ENCODE measurements around the gene ERN1. TPM values are rescaled to one million over a fixed set of nuclear protein-coding genes. Genes with fewer than 3 reads are reported as not detected.
"Not testable (repeated sequence)": the region's sequence is repeated elsewhere in the genome, so short reads cannot be mapped to it uniquely, and the experiment has no call there.

ERN1 gene
- total RNA-seq, 2 experiments from 2014 or later: 21.9 to 22.0 TPM

- CTCF ChIA-PET: interaction anchor here (0.7 to 8.3 kb wide), 13 partner anchors 10 to 226 kb away, joined by 3 to 372 read pairs (median 6); partner anchors contain the start of gene GH1
- intact Hi-C loops (cut with micrococcal nuclease): loop anchor here (1.0 to 5.0 kb wide), 8 partner anchors 15 to 358 kb away; partner anchors contain the start of genes CCDC47, DDX42 and SMARCD2
- Mint-ChIP-seq H3K36me3 (ENCODE audit: low read depth) (peaks cover 1% of the 10 kb centered on the region), H3K4me1 (ENCODE audit: low read depth) (peaks cover 47% of the 10 kb centered on the region), H3K27me3 (ENCODE audit: low read depth) (no peaks in the 10 kb centered on the region), H3K27ac (peak overlapping the region; percentile 92), H3K4me3 (peak overlapping the region; percentile 72), H3K9me3 (no peaks in the 10 kb centered on the region)
- peak; percentile 84 for DNase-seq
Observed at GRCh38 chr17:64130559-64131001, 636 bp upstream of the ERN1 start.

- CTCF ChIA-PET: interaction anchor here (1.0 to 8.3 kb wide), 3 partner anchors 65 to 101 kb away, joined by 4 to 372 read pairs (median 189); no protein-coding TSS in a partner anchor
- no peak for DNase-seq
- Mint-ChIP-seq H3K4me3 (peak overlapping the region; percentile 90), H3K27ac (no peak overlapping the region), H3K36me3 (ENCODE audit: low read depth) (peaks cover 5% of the 10 kb centered on the region), H3K4me1 (ENCODE audit: low read depth) (peaks cover 53% of the 10 kb centered on the region), H3K9me3 (no peaks in the 10 kb centered on the region), H3K27me3 (ENCODE audit: low read depth) (no peaks in the 10 kb centered on the region)
- intact Hi-C loops (cut with micrococcal nuclease): no loop called here
Observed at GRCh38 chr17:64129515-64129764, 504 bp downstream of the ERN1 start.

DNA sequence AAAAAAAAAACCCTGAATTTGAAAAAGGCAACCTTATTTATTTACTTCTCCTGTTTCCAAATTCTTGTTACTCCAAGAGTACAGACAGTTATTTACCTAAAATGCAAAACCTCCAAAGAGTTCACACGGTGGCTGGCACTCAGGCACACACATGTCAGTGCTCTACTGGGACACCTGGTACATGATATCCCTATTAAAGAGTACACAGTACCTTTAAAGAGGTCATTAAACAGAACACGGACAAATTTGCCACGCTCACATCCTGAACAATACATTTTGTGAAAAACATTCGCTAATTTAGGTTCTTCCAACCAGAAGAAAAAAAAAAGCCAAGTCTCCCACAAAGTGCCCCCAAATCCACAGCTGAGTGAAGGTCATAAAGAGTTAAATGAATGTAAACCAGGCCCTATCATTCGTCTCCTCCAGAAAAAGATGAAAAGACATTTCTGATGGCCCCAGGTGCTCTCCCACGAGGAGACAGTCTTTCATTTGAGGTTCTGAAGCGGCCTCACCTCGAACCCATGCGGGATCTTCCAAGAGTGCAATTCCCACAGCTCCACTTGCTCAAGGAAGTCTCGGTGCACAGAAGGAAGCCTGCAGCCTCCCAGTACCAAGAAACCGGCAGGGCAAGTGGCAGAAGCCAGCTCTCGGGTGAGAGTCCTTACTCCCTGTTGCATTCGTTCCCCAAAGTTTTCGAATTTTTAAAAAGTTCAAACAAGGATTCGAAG is 993 bp downstream of the ERN1 start:
- no peaks in the 10 kb centered on the region for H3K27me3 Mint-ChIP-seq (ENCODE audit: low read depth)
- intact Hi-C loops (cut with micrococcal nuclease): no loop called here

GRCh38 chr17:64126918-64127317 is 3.0 kb downstream of the ERN1 start:
- DNase-seq: no peak
- intact Hi-C loops (cut with micrococcal nuclease): no loop called here
- no peak overlapping the region for H3K27ac Mint-ChIP-seq
- H3K36me3 Mint-ChIP-seq (ENCODE audit: low read depth): peaks cover 8% of the 10 kb centered on the region
- H3K27me3 Mint-ChIP-seq (ENCODE audit: low read depth): no peaks in the 10 kb centered on the region
- no peaks in the 10 kb centered on the region for H3K9me3 Mint-ChIP-seq
- H3K4me3 Mint-ChIP-seq: no peak overlapping the region
- H3K4me1 Mint-ChIP-seq (ENCODE audit: low read depth): peaks cover 60% of the 10 kb centered on the region
- CTCF ChIA-PET: interaction anchor here (2.0 kb wide), 1 partner anchor 63 kb away, joined by 5 read pairs; no protein-coding TSS in a partner anchor

More for the DNA sequence above, 993 bp downstream of the ERN1 start:
- peak overlapping the region; percentile 73 for H3K27ac Mint-ChIP-seq
- CTCF ChIA-PET: interaction anchor here (1.0 to 8.3 kb wide), 3 partner anchors 65 to 100 kb away, joined by 4 to 372 read pairs (median 189); no protein-coding TSS in a partner anchor
- no peaks in the 10 kb centered on the region for H3K9me3 Mint-ChIP-seq
- peaks cover 7% of the 10 kb centered on the region for H3K36me3 Mint-ChIP-seq (ENCODE audit: low read depth)
- peaks cover 55% of the 10 kb centered on the region for H3K4me1 Mint-ChIP-seq (ENCODE audit: low read depth)
- H3K4me3 Mint-ChIP-seq: peak overlapping the region; percentile 90
- DNase-seq: peak; percentile 31

- Mint-ChIP-seq H3K4me1 (ENCODE audit: low read depth) (peaks cover 60% of the 10 kb centered on the region), H3K36me3 (ENCODE audit: low read depth) (peaks cover 8% of the 10 kb centered on the region), H3K27ac (no peak overlapping the region), H3K9me3 (no peaks in the 10 kb centered on the region), H3K4me3 (no peak overlapping the region), H3K27me3 (ENCODE audit: low read depth) (no peaks in the 10 kb centered on the region)
- CTCF ChIA-PET: interaction anchor here (0.5 to 2.0 kb wide), 4 partner anchors 12 to 101 kb away, joined by 3 to 5 read pairs (median 4); no protein-coding TSS in a partner anchor
- no peak for DNase-seq
- intact Hi-C loops (cut with micrococcal nuclease): no loop called here
Observed at GRCh38 chr17:64125937-64126336, 4.0 kb downstream of the ERN1 start.

DNA sequence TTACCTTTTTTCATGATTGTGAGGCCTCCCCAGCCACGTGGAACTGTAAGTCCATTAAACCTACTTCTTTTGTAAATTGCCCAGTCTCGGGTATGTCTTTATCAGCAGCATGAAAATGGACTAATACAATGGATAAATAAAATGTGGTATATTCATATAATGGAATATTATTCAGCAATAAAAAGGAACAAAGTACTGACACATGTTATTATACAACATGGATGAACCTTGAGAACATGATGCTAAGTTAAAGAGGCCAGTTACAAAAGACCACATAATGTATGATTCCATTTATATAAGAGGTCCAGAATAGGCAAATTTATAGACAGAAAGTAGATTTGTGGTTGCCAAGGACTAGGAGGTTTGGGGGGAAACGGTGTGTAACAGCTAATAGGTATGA is 5.3 kb downstream of the ERN1 start:
- H3K9me3 Mint-ChIP-seq: no peaks in the 10 kb centered on the region
- H3K27ac Mint-ChIP-seq: no peak overlapping the region
- DNase-seq: no peak
- intact Hi-C loops (cut with micrococcal nuclease): no loop called here
- H3K4me1 Mint-ChIP-seq (ENCODE audit: low read depth): peaks cover 69% of the 10 kb centered on the region
- peaks cover 8% of the 10 kb centered on the region for H3K36me3 Mint-ChIP-seq (ENCODE audit: low read depth)
- H3K27me3 Mint-ChIP-seq (ENCODE audit: low read depth): no peaks in the 10 kb centered on the region
- CTCF ChIA-PET: interaction anchor here (1.8 to 1.9 kb wide), 2 partner anchors 96 to 99 kb away, joined by 5 to 7 read pairs; no protein-coding TSS in a partner anchor
- H3K4me3 Mint-ChIP-seq: no peak overlapping the region

DNA sequence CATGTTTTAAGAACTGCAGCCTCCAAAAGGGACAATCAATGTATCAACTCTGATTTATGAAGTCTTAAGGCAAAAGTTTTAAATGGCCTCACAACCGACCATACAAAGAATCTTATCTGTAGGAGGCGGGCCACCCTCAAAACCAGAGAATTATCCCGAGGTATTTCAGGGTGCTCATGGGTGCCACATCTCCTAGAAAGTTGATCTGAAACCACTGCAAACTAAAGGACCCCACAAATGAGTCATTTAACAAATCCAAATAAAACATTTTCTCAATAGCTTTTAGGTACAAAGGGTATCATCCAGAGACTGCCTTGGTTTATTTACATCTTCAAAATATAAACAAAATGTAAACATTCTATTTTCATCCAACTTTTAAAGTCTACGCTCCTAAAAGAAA is 6.8 kb downstream of the ERN1 start:
- CTCF ChIA-PET: interaction anchor here (2.1 kb wide), 1 partner anchor 97 kb away, joined by 8 read pairs; no protein-coding TSS in a partner anchor
- peaks cover 8% of the 10 kb centered on the region for H3K36me3 Mint-ChIP-seq (ENCODE audit: low read depth)
- H3K27ac Mint-ChIP-seq: no peak overlapping the region

DNA sequence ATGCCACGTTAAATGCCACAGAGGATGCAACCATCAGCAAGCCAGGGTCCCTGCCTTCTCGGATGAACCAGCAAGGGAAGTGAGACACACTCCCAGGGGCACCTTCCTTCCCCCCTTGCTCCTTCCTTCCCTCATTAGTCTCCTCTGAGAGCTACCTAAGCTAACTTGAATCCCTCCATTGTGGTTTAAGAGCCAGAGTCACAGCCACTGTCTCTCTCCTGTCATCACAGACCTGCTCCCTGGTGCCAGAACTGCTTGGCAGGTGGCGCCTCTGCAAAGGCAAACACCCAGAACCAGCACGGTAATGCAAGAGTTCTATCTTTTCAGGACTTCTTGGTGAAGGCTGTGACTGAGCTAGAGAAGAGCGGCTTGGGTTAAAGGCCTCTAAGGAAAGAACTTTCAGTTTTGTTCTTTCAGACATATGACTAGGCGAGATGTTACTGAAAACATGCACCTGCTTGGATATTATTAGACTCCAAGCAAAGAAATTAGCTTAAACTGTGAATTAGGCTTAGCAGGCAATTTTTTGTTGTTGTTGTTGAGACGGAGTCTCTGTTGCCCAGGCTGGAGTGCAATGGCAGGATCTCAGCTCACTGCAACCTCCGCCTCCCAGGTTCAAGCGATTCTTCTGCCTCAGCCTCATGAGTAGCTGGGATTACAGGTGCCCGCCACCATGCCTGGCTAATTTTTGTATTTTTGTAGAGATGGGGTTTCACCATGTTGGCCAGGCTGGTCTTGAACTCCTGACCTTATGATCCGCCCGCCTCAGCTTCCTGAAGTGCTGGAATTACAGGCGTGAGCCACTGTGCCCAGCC is 8.8 kb downstream of the ERN1 start:
- peak overlapping the region; percentile 71 for H3K4me3 Mint-ChIP-seq
- CTCF ChIA-PET: interaction anchor here (0.7 to 2.1 kb wide), 7 partner anchors 10 to 96 kb away, joined by 3 to 12 read pairs (median 8); no protein-coding TSS in a partner anchor
- H3K9me3 Mint-ChIP-seq; H3K36me3 Mint-ChIP-seq (ENCODE audit: low read depth); H3K27me3 Mint-ChIP-seq (ENCODE audit: low read depth): not testable (repeated sequence)
- H3K4me1 Mint-ChIP-seq (ENCODE audit: low read depth): peaks cover 66% of the 10 kb centered on the region
- intact Hi-C loops (cut with micrococcal nuclease): loop anchor here (1.0 kb wide), 2 partner anchors 39 to 60 kb away; no protein-coding TSS in a partner anchor
- DNase-seq: peak; percentile 66
- H3K27ac Mint-ChIP-seq: peak overlapping the region; percentile 91

More for the DNA sequence above, 6.8 kb downstream of the ERN1 start:
- no peak for DNase-seq
- Mint-ChIP-seq H3K9me3 (no peaks in the 10 kb centered on the region), H3K4me1 (ENCODE audit: low read depth) (peaks cover 68% of the 10 kb centered on the region), H3K27me3 (ENCODE audit: low read depth) (no peaks in the 10 kb centered on the region), H3K4me3 (no peak overlapping the region)
- intact Hi-C loops (cut with micrococcal nuclease): no loop called here

- Mint-ChIP-seq H3K9me3 (no peaks in the 10 kb centered on the region), H3K4me3 (peak overlapping the region; percentile 71), H3K36me3 (ENCODE audit: low read depth) (peaks cover 9% of the 10 kb centered on the region), H3K27ac (peak overlapping the region; percentile 91), H3K4me1 (ENCODE audit: low read depth) (peaks cover 66% of the 10 kb centered on the region), H3K27me3 (ENCODE audit: low read depth) (no peaks in the 10 kb centered on the region)
- CTCF ChIA-PET: interaction anchor here (0.7 to 2.1 kb wide), 5 partner anchors 11 to 91 kb away, joined by 3 to 12 read pairs (median 10); no protein-coding TSS in a partner anchor
- DNase-seq: peak; percentile 41
- intact Hi-C loops (cut with micrococcal nuclease): loop anchor here (1.0 kb wide), 1 partner anchor 38 kb away; no protein-coding TSS in a partner anchor
Observed at GRCh38 chr17:64120159-64120810, 9.7 kb downstream of the ERN1 start.

DNA sequence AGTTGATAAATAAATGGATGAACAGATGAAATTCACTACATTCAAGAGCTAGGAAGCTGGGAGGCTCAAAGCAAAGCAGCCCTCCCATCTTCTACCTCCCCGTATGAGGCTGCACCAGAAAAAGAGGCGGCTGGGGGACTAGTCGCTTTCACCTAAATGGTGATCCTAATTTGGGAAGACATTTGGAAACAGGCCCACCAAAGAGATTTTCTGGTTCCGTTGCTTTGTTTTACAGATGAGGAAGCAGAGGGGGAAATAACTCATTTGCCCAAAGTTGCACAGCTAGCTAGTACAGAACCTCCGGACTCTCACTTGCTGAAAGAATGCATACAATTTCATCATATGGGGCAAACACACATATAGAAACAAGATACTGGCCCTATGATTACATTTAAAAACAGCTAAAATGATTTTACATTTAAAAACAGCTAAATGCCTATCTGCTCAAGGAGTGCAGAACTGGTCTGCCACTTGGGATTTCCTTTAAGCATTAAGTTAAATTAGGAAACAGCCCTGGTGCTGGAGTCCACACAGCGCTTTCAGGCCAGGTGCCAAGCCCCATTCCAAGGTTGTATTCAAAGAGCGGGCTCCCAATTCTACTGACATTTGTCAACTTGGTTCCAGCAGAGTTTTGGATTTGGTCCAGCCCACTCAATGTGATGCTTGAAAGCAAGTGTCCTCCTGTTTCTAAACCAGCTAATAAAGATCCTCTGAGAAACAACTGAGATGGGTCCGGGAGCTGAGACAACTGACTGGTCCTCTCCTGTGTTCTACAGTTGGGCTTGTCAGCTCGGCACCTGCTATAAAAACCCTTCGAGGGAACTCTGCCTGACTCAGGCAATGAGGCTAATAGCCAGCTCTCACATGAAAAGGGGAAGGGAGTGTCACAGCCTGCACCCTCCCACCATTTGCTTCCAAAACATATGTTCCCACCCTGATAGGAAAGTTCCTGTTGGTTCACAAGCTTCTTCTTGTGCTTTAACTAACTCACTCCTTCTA is 11.7 kb downstream of the ERN1 start:
- Mint-ChIP-seq H3K4me3 (no peak overlapping the region), H3K36me3 (ENCODE audit: low read depth) (peaks cover 2% of the 10 kb centered on the region), H3K27me3 (ENCODE audit: low read depth) (no peaks in the 10 kb centered on the region), H3K9me3 (no peaks in the 10 kb centered on the region), H3K4me1 (ENCODE audit: low read depth) (peaks cover 69% of the 10 kb centered on the region), H3K27ac (no peak overlapping the region)
- intact Hi-C loops (cut with micrococcal nuclease): no loop called here
- CTCF ChIA-PET: interaction anchor here (0.6 to 1.8 kb wide), 5 partner anchors 9 to 90 kb away, joined by 3 to 13 read pairs (median 7); no protein-coding TSS in a partner anchor
- DNase-seq: no peak
